HG03135 (cell line): ENCODE results near the gene MRPS27.

Experiments used
- ATAC-seq: cut with Tn5 transposase; IDR thresholded peaks from one replicate; pipeline ENCODE4 v1.9.1; 2021; ENCODE audit warnings: mild to moderate bottlenecking, moderate library complexity; ENCODE audit not compliant: unreplicated experiment

MRPS27 gene

GRCh38 chr5:72234868-72235267 lies 85.2 kb downstream of the MRPS27 start:
- no peak for ATAC-seq

GRCh38 chr5:72234265-72234700 lies 85.8 kb downstream of the MRPS27 start:
- peak; percentile 63 for ATAC-seq

- no peak for ATAC-seq
Observed at GRCh38 chr5:72233835-72234234, 86.2 kb downstream of the MRPS27 start.

GRCh38 chr5:72232838-72233237 lies 87.2 kb downstream of the MRPS27 start:
- no peak for ATAC-seq

- no peak for ATAC-seq
Observed at GRCh38 chr5:72231991-72232703, 87.9 kb downstream of the MRPS27 start.

GRCh38 chr5:72228960-72229359 lies 91.1 kb downstream of the MRPS27 start:
- no peak for ATAC-seq

GRCh38 chr5:72226950-72227349 lies 93.1 kb downstream of the MRPS27 start:
- no peak for ATAC-seq

- ATAC-seq, result no peak
Observed at GRCh38 chr5:72225741-72226140, 94.3 kb downstream of the MRPS27 start.

GRCh38 chr5:72224946-72225463 lies 95.0 kb downstream of the MRPS27 start:
- no peak for ATAC-seq

GRCh38 chr5:72223371-72223770 lies 96.7 kb downstream of the MRPS27 start:
- no peak for ATAC-seq

- no peak for ATAC-seq
Observed at GRCh38 chr5:72222521-72222920, 97.5 kb downstream of the MRPS27 start.

- ATAC-seq, result no peak
Observed at GRCh38 chr5:72221541-72221940, 98.5 kb downstream of the MRPS27 start.

GRCh38 chr5:72221099-72221498 lies 98.9 kb downstream of the MRPS27 start:
- no peak for ATAC-seq

GRCh38 chr5:72216756-72217155 lies 103.3 kb downstream of the MRPS27 start:
- ATAC-seq, result no peak

GRCh38 chr5:72214168-72214567 lies 105.9 kb downstream of the MRPS27 start:
- no peak for ATAC-seq

GRCh38 chr5:72213482-72213881 lies 106.6 kb downstream of the MRPS27 start:
- no peak for ATAC-seq

GRCh38 chr5:72212171-72212570 lies 107.9 kb downstream of the MRPS27 start:
- ATAC-seq, result no peak

- no peak for ATAC-seq
Observed at GRCh38 chr5:72210888-72211678, 109.0 kb downstream of the MRPS27 start.

- ATAC-seq, result no peak
Observed at GRCh38 chr5:72209147-72210115, 110.6 kb downstream of the MRPS27 start.

GRCh38 chr5:72208324-72208926 lies 111.6 kb downstream of the MRPS27 start:
- ATAC-seq, result no peak
